IMR-90 (cell line): Measurements from ENCODE around the gene CDH3. TPM values are rescaled to one million over a fixed set of nuclear protein-coding genes. Genes with fewer than 3 reads are reported as not detected.

Experiments used
- ATAC-seq: fragments of 200-7000 bp; cut with Tn5 transposase; 2 replicates; pipeline ENCODE4 v1.9.1; 2020; ENCODE audit warnings: low read depth, mild to moderate bottlenecking, moderate library complexity
- BruUV-seq: library from RNA; stranded (reverse); fragments of 400-500 nt; replicated peaks from 2 replicates; lab custom pipeline; 2021; lab: Mats Ljungman, UMichigan
- CTCF ChIA-PET: fragments of 300-600 bp; formaldehyde crosslinking; extraction: SDS; loops from one replicate; lab custom pipeline; 2021; ENCODE audit warnings: antibody characterized with exemption; lab: Yijun Ruan, JAX
- POLR2A ChIA-PET: fragments of 300-600 bp; sonication (Branson Sonifier 250); formaldehyde crosslinking; loops from one replicate; lab custom pipeline; 2022; ENCODE audit warnings: antibody characterized with exemption; ENCODE audit not compliant: unreplicated experiment; lab: Charles Lee
- DNase-seq: peaks from one replicate; pipeline ENCODE4 v3.0.0; 2013
- H2AFZ ChIP-seq: replicated peaks from 2 replicates; pipeline ENCODE3; 2013; ENCODE audit warnings: low read length, mild to moderate bottlenecking; ENCODE audit not compliant: poor library complexity
- H2AK5ac ChIP-seq: 2 replicates; pipeline ENCODE4 v1.6.1; 2013; ENCODE audit warnings: low read depth, low read length, inconsistent platforms
- H2AK9ac ChIP-seq: replicated peaks from 2 replicates; pipeline ENCODE3; 2013; ENCODE audit warnings: mild to moderate bottlenecking, low read depth, low read length, moderate library complexity; ENCODE audit not compliant: poor library complexity
- H2BK120ac ChIP-seq: 2 replicates; pipeline ENCODE4 v1.6.1; 2013; ENCODE audit warnings: low read depth, low read length, inconsistent platforms
- H2BK15ac ChIP-seq: 3 replicates; pipeline ENCODE4 v1.6.1; 2013; ENCODE audit warnings: low read depth, low read length, inconsistent platforms
- H2BK20ac ChIP-seq: 2 replicates; pipeline ENCODE4 v1.6.1; 2013; ENCODE audit warnings: low read depth, mild to moderate bottlenecking, inconsistent platforms, low read length, moderate library complexity
- H2BK5ac ChIP-seq: 2 replicates; pipeline ENCODE4 v1.6.1; 2013; ENCODE audit warnings: mild to moderate bottlenecking, low read depth, low read length, inconsistent platforms; ENCODE audit not compliant: poor library complexity, severe bottlenecking
- H3K14ac ChIP-seq: replicated peaks from 2 replicates; pipeline ENCODE4 v1.6.1; 2013; ENCODE audit warnings: low read depth, low read length, inconsistent platforms
- H3K18ac ChIP-seq: 2 replicates; pipeline ENCODE4 v1.6.1; 2013; ENCODE audit warnings: low read depth, low read length, control low read depth
- H3K23ac ChIP-seq: 2 replicates; pipeline ENCODE4 v1.6.1; 2013; ENCODE audit warnings: low read depth, low read length, inconsistent platforms
- H3K27ac ChIP-seq: 2 replicates; pipeline ENCODE4 v1.5.1; 2013; ENCODE audit warnings: mild to moderate bottlenecking, control low read depth, low read length; ENCODE audit not compliant: insufficient read depth
- H3K27me3 ChIP-seq: 2 replicates; pipeline ENCODE4 v1.6.1; 2013; ENCODE audit warnings: low read length; ENCODE audit not compliant: control insufficient read depth, insufficient read depth
- H3K36me3 ChIP-seq: 2 replicates; pipeline ENCODE4 v1.6.1; 2013; ENCODE audit warnings: low read length, mixed read lengths; ENCODE audit not compliant: control insufficient read depth, insufficient read depth
- H3K4ac ChIP-seq: 2 replicates; pipeline ENCODE4 v1.6.1; 2013; ENCODE audit warnings: low read depth, low read length, inconsistent platforms
- H3K4me1 ChIP-seq: 2 replicates; pipeline ENCODE4 v1.6.1; 2013; ENCODE audit warnings: low read length, mixed read lengths; ENCODE audit not compliant: control insufficient read depth, insufficient read depth
- H3K4me2 ChIP-seq: 2 replicates; pipeline ENCODE4 v1.6.1; 2013; ENCODE audit warnings: low read depth, mild to moderate bottlenecking, control low read depth, low read length, moderate library complexity
- H3K4me3 ChIP-seq: 2 replicates; pipeline ENCODE4 v1.5.1; 2013; ENCODE audit warnings: low read depth, mild to moderate bottlenecking, control low read depth, low read length, moderate library complexity; ENCODE audit not compliant: insufficient read depth
- H3K56ac ChIP-seq: 2 replicates; pipeline ENCODE4 v1.6.1; 2013; ENCODE audit warnings: low read length, inconsistent platforms; ENCODE audit not compliant: insufficient read depth; ENCODE audit errors: extremely low read depth
- H3K79me1 ChIP-seq, 2 experiments: 2 replicates each; pipeline ENCODE4 v1.6.1; 2013; ENCODE audit warnings: low read length in 2 of 2, inconsistent platforms in 1 of 2, low read depth in 1 of 2
- H3K9ac ChIP-seq: 2 replicates; pipeline ENCODE4 v1.6.1; 2013; ENCODE audit warnings: low read depth, low read length, control low read depth
- H3K9me1 ChIP-seq: 2 replicates; pipeline ENCODE4 v1.6.1; 2013; ENCODE audit warnings: low read length, inconsistent platforms; ENCODE audit not compliant: insufficient read depth
- H3K9me3 ChIP-seq: 2 replicates; pipeline ENCODE4 v1.6.1; 2013; ENCODE audit warnings: low read length; ENCODE audit not compliant: control insufficient read depth, insufficient read depth
- H4K20me1 ChIP-seq: 2 replicates; pipeline ENCODE4 v1.6.1; 2013; ENCODE audit warnings: low read length, inconsistent platforms; ENCODE audit not compliant: insufficient read depth
- H4K5ac ChIP-seq: 2 replicates; pipeline ENCODE4 v1.6.1; 2013; ENCODE audit warnings: mild to moderate bottlenecking, low read depth, low read length, control low read depth
- H4K8ac ChIP-seq, 2 experiments: 2 replicates each; pipeline ENCODE4 v1.6.1; 2013; ENCODE audit warnings: low read depth in 2 of 2, low read length in 2 of 2, control low read depth in 1 of 2, inconsistent platforms in 1 of 2
- H4K91ac ChIP-seq: 2 replicates; pipeline ENCODE4 v1.6.1; 2013; ENCODE audit warnings: low read depth, low read length, inconsistent platforms; ENCODE audit not compliant: insufficient read depth
- BHLHE40 ChIP-seq: fragments of 150-350 bp; IDR thresholded peaks from 2 replicates; pipeline ENCODE4 v1.6.1; 2016; ENCODE audit warnings: mild to moderate bottlenecking, low read depth, low read length
- CHD1 ChIP-seq: IDR thresholded peaks from 2 replicates; pipeline ENCODE4 v1.6.1; 2012; ENCODE audit warnings: low read depth, low read length, improper control_type of control experiment
- FOS ChIP-seq: fragments of 150-350 bp; IDR thresholded peaks from 2 replicates; pipeline ENCODE4 v1.6.1; 2016; ENCODE audit warnings: low read depth, low read length
- MAFK ChIP-seq: IDR thresholded peaks from 2 replicates; pipeline ENCODE4 v1.6.1; 2012; ENCODE audit warnings: low read depth, low read length, improper control_type of control experiment
- MAZ ChIP-seq: IDR thresholded peaks from 2 replicates; pipeline ENCODE4 v1.6.1; 2012; ENCODE audit warnings: low read depth, mild to moderate bottlenecking, low read length, improper control_type of control experiment, moderate library complexity, borderline replicate concordance
- NFE2L2 ChIP-seq: fragments of 150-350 bp; IDR thresholded peaks from 2 replicates; pipeline ENCODE4 v1.6.1; 2016; ENCODE audit warnings: low read depth, mild to moderate bottlenecking, low read length
- POLR2A ChIP-seq: IDR thresholded peaks from 2 replicates; pipeline ENCODE4 v1.6.1; 2012; ENCODE audit warnings: mild to moderate bottlenecking, low read depth, low read length
- RAD21 ChIP-seq: IDR thresholded peaks from 2 replicates; pipeline ENCODE4 v1.6.1; 2012; ENCODE audit warnings: low read length, improper control_type of control experiment
- RCOR1 ChIP-seq: IDR thresholded peaks from 2 replicates; pipeline ENCODE4 v1.6.1; 2012; ENCODE audit warnings: mild to moderate bottlenecking, low read length, improper control_type of control experiment; ENCODE audit not compliant: insufficient replicate concordance
- RFX5 ChIP-seq: IDR thresholded peaks from 2 replicates; pipeline ENCODE4 v1.8.0; 2012; ENCODE audit warnings: low read depth, mild to moderate bottlenecking, low read length, moderate library complexity
- SMC3 ChIP-seq: fragments of 150-350 bp; IDR thresholded peaks from 2 replicates; pipeline ENCODE4 v1.6.1; 2016; ENCODE audit warnings: low read depth, mild to moderate bottlenecking, antibody characterized with exemption, low read length, moderate library complexity
- WGBS, 2 experiments: methylation state at CpG; one replicate each; pipeline versions ENCODE4 v1.1.5 to v1.1.7; 2013; ENCODE audit warnings: missing lambda C conversion rate in 2 of 2; ENCODE audit not compliant: insufficient read length in 1 of 2; ENCODE audit errors: extremely low coverage in 2 of 2; 5-methylcytosine and 5-hydroxymethylcytosine counted together
- dilution Hi-C: fragments of 300-500 bp; cut with HindIII; formaldehyde crosslinking; loops from one replicate; pipeline ENCODE4 v1.14.3; 2018; ENCODE audit warnings: low sequenced_read_pairs; ENCODE audit not compliant: unreplicated experiment
- in situ Hi-C: fragments of 300-500 bp; cut with MboI; formaldehyde crosslinking; loops from 3 replicates; pipeline ENCODE4 v1.14.3; 2019; ENCODE audit warnings: low sequenced_read_pairs, inconsistent platforms, mixed read lengths
- intact Hi-C: fragments of 100-400 bp; cut with micrococcal nuclease; formaldehyde crosslinking; loops from 2 replicates; pipeline ENCODE4 v1.10.0; 2022
- polyA plus RNA-seq, 3 experiments: library from polyadenylated mRNA; depleted of rRNA; stranded (reverse); fragments of >200 nt; gene quantifications; 2 replicates each; pipeline ENCODE4 v1.2.3, GENCODE V29; 2012; ENCODE audit warnings: low replicate concordance in 1 of 3
- total RNA-seq: library from RNA; depleted of rRNA; stranded (reverse); fragments of >200 nt; gene quantifications from 2 replicates; pipeline ENCODE4 v1.2.3, GENCODE V29; 2012
- TF ChIP-seq, protein P1 (sequence below): fragments of 150-350 bp; IDR thresholded peaks from 2 replicates; pipeline ENCODE4 v1.6.1; 2017; ENCODE audit warnings: mild to moderate bottlenecking, antibody characterized with exemption, low read length, low read depth
- TF ChIP-seq, protein P2 (sequence below): conservative IDR thresholded peaks from 2 replicates; pipeline ENCODE4 v1.5.1; 2012; ENCODE audit warnings: mild to moderate bottlenecking, low read depth, low read length, improper control_type of control experiment
- TF ChIP-seq, protein P3 (sequence below): fragments of 150-350 bp; IDR thresholded peaks from 2 replicates; pipeline ENCODE4 v1.6.1; 2016; ENCODE audit warnings: low read depth, mild to moderate bottlenecking, low read length, moderate library complexity, borderline replicate concordance

The CDH3 gene
- total and polyA plus RNA-seq, 2 of the 4 experiments (the other 2 are of a cell fraction), result not detected

GRCh38 chr16:68645494-68646388 lies 631 bp downstream of the CDH3 start:
- H3K23ac ChIP-seq, result no peak overlapping the region
- H4K8ac ChIP-seq, result no peak overlapping the region
- CTCF ChIA-PET, result no interaction called here
- H3K36me3 ChIP-seq, result no peaks in the 10 kb centered on the region
- H2BK15ac ChIP-seq, result no peak overlapping the region
- no peak overlapping the region for H3K27ac ChIP-seq
- BruUV-seq, result no TSS peak
- H3K9ac ChIP-seq, result no peak overlapping the region
- WGBS, 2 experiments, result 4% methylated on average over 33 of the region's 66 CpGs; no CpG with 5 or more reads in 1 of the 2 experiments
- no peaks in the 10 kb centered on the region for H3K79me1 ChIP-seq
- H2AK9ac ChIP-seq, result no peak overlapping the region
- H3K14ac ChIP-seq, result no peak overlapping the region
- no peak for DNase-seq
- in situ Hi-C loops, result no loop called here
- H3K4ac ChIP-seq, result no peak overlapping the region
- no peak overlapping the region for H2AFZ ChIP-seq
- H3K18ac ChIP-seq, result no peak overlapping the region
- intact Hi-C loops, result no loop called here
- no peak for ATAC-seq
- no peak overlapping the region for H4K5ac ChIP-seq
- H2BK5ac ChIP-seq, result no peak overlapping the region
- H3K9me3 ChIP-seq, result no peaks in the 10 kb centered on the region
- peaks cover 59% of the 10 kb centered on the region for H3K27me3 ChIP-seq
- dilution Hi-C loops, result no loop called here
- no peaks in the 10 kb centered on the region for H3K9me1 ChIP-seq
- no peak for TF ChIP-seq FOS
- TF ChIP-seq CHD1, result no peak
- TF ChIP-seq RFX5, result no peak
- TF ChIP-seq POLR2A, result no peak
- TF ChIP-seq MAZ, result no peak
- TF ChIP-seq, protein P1, sequence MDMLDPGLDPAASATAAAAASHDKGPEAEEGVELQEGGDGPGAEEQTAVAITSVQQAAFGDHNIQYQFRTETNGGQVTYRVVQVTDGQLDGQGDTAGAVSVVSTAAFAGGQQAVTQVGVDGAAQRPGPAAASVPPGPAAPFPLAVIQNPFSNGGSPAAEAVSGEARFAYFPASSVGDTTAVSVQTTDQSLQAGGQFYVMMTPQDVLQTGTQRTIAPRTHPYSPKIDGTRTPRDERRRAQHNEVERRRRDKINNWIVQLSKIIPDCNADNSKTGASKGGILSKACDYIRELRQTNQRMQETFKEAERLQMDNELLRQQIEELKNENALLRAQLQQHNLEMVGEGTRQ, result no peak
- TF ChIP-seq BHLHE40, result no peak
- TF ChIP-seq NFE2L2, result no peak
- TF ChIP-seq, protein P2, sequence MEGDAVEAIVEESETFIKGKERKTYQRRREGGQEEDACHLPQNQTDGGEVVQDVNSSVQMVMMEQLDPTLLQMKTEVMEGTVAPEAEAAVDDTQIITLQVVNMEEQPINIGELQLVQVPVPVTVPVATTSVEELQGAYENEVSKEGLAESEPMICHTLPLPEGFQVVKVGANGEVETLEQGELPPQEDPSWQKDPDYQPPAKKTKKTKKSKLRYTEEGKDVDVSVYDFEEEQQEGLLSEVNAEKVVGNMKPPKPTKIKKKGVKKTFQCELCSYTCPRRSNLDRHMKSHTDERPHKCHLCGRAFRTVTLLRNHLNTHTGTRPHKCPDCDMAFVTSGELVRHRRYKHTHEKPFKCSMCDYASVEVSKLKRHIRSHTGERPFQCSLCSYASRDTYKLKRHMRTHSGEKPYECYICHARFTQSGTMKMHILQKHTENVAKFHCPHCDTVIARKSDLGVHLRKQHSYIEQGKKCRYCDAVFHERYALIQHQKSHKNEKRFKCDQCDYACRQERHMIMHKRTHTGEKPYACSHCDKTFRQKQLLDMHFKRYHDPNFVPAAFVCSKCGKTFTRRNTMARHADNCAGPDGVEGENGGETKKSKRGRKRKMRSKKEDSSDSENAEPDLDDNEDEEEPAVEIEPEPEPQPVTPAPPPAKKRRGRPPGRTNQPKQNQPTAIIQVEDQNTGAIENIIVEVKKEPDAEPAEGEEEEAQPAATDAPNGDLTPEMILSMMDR, result no peak
- TF ChIP-seq, protein P3, sequence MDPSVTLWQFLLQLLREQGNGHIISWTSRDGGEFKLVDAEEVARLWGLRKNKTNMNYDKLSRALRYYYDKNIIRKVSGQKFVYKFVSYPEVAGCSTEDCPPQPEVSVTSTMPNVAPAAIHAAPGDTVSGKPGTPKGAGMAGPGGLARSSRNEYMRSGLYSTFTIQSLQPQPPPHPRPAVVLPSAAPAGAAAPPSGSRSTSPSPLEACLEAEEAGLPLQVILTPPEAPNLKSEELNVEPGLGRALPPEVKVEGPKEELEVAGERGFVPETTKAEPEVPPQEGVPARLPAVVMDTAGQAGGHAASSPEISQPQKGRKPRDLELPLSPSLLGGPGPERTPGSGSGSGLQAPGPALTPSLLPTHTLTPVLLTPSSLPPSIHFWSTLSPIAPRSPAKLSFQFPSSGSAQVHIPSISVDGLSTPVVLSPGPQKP, result no peak
- no peak for TF ChIP-seq RAD21
- TF ChIP-seq MAFK, result no peak
- TF ChIP-seq SMC3, result no peak
- TF ChIP-seq RCOR1, result no peak
- H3K4me2 ChIP-seq, result no peak overlapping the region
- H4K91ac ChIP-seq, result no peak overlapping the region
- no peak overlapping the region for H3K4me3 ChIP-seq
- H2AK5ac ChIP-seq, result no peak overlapping the region
- H3K56ac ChIP-seq, result no peak overlapping the region
- H3K4me1 ChIP-seq, result no peaks in the 10 kb centered on the region
- POLR2A ChIA-PET, result no interaction called here
- H2BK120ac ChIP-seq, result no peak overlapping the region
- no peaks in the 10 kb centered on the region for H4K20me1 ChIP-seq
- H2BK20ac ChIP-seq, result no peak overlapping the region
